ENCODE data around the gene WDR64. TPM values are rescaled to one million over a fixed set of nuclear protein-coding genes. Genes with fewer than 3 reads are reported as not detected.

WDR64 gene
- total RNA-seq, 6 experiments from 2014 or later: not detected

DNA sequence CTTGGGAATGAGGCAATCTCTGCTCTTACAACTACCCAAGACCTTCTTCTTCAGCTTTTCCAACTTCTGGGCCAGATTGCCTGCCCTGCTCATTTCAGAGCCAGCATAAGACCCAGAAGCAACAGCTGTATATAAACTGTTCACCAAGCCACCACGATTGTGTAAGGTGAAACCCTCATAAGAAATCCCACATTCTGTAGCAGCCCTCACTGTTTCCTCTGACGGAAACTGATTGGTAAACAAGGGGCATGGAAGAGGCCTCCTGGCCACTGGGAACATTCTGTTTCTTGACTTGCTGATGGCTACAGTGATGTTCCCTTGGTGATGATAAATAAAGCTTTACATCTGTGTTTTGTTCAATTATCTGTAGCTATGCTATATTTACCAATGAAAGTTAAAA is 156.2 kb downstream of the WDR64 start:
- Mint-ChIP-seq H3K36me3 (ENCODE audit: low read depth) (no peaks in the 10 kb centered on the region), H3K27me3 (ENCODE audit: insufficient read depth) (peaks cover 7% of the 10 kb centered on the region; the same call in 1 of the 2 replicates), H3K9me3 (no peaks in the 10 kb centered on the region), H3K27ac (no peak overlapping the region), H3K4me3 (no peak overlapping the region), H3K4me1 (ENCODE audit: low read depth) (0 out of 2 replicates have a peak, but pooled peaks cover 11% of the 10 kb centered on the region)
- TF ChIP-seq, protein P1, sequence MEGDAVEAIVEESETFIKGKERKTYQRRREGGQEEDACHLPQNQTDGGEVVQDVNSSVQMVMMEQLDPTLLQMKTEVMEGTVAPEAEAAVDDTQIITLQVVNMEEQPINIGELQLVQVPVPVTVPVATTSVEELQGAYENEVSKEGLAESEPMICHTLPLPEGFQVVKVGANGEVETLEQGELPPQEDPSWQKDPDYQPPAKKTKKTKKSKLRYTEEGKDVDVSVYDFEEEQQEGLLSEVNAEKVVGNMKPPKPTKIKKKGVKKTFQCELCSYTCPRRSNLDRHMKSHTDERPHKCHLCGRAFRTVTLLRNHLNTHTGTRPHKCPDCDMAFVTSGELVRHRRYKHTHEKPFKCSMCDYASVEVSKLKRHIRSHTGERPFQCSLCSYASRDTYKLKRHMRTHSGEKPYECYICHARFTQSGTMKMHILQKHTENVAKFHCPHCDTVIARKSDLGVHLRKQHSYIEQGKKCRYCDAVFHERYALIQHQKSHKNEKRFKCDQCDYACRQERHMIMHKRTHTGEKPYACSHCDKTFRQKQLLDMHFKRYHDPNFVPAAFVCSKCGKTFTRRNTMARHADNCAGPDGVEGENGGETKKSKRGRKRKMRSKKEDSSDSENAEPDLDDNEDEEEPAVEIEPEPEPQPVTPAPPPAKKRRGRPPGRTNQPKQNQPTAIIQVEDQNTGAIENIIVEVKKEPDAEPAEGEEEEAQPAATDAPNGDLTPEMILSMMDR (IDR thresholded peaks at IDR 0.05): no peak
- no peak for DNase-seq

DNA sequence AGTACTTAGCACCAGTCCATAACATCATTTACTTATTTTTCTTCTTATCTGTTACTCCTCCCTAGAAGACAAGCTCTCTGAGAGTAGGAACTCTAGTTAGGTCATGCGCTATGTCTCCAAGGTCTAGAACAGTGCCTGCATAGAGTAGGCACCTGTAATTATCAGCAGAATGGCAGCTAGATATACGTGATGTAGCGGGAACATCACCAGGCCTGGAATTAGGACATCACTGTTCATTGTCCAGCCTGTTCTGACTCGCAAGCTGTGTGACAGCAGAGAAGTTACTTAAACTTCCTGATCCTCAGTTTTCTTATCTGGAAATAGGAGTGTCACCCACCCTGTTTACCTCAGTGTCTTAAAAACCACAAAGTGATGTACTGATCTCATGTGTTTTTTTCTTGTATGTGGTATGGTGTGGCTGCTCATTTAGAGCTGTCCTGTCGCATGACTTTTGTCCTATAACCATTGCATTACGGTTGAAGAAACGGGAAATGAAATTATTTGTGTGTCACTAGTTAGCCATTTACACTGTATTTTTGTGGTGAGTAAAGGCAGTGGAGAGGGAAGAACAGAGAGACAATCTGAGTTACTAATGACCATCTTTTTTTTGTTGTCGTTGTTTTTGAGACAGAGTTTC is 158.8 kb downstream of the WDR64 start:
- 0 out of 2 replicates have a peak, but pooled peaks cover 11% of the 10 kb centered on the region for H3K4me1 Mint-ChIP-seq (ENCODE audit: low read depth)
- peaks cover 7% of the 10 kb centered on the region; the same call in 1 of the 2 replicates for H3K27me3 Mint-ChIP-seq (ENCODE audit: insufficient read depth)
- no peaks in the 10 kb centered on the region for H3K36me3 Mint-ChIP-seq (ENCODE audit: low read depth)
- TF ChIP-seq, protein P1 (IDR thresholded peaks at IDR 0.05): no peak
- no peak overlapping the region for H3K27ac Mint-ChIP-seq
- DNase-seq: no peak
- H3K9me3 Mint-ChIP-seq: no peaks in the 10 kb centered on the region
- no peak overlapping the region for H3K4me3 Mint-ChIP-seq

DNA sequence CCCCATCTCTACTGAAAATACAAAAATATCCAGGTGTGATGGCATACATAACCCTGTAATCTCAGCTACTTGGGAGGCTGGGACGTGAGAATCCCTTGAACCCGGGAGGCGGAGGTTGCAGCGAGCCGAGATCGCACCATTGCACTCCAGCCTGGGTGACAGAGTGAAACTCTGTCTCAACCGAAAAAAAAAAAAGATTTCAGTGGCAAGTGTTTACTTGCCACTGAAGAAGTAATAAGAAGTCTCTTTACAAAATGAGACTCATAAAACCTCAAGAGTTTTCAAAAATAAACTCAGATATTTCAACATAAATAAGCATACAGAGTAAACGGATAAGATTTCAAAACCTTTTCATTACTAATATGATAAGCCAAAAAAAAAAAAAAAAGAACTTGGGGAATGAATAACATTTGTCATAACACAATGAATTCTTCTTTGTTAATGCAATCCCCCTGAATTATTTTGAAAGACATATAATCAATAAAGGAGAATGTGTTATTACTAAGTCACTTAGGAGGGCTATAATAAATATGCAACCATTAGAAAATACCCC is 161.8 kb downstream of the WDR64 start:
- DNase-seq: no peak
- no peaks in the 10 kb centered on the region for H3K36me3 Mint-ChIP-seq (ENCODE audit: low read depth)
- H3K27me3 Mint-ChIP-seq (ENCODE audit: insufficient read depth): peaks cover 4% of the 10 kb centered on the region; the same call in 1 of the 2 replicates
- H3K4me1 Mint-ChIP-seq (ENCODE audit: low read depth): peaks cover 28% of the 10 kb centered on the region
- no peaks in the 10 kb centered on the region for H3K9me3 Mint-ChIP-seq
- no peak overlapping the region for H3K27ac Mint-ChIP-seq
- TF ChIP-seq, protein P1 (IDR thresholded peaks at IDR 0.05): no peak
- H3K4me3 Mint-ChIP-seq: no peak overlapping the region

DNA sequence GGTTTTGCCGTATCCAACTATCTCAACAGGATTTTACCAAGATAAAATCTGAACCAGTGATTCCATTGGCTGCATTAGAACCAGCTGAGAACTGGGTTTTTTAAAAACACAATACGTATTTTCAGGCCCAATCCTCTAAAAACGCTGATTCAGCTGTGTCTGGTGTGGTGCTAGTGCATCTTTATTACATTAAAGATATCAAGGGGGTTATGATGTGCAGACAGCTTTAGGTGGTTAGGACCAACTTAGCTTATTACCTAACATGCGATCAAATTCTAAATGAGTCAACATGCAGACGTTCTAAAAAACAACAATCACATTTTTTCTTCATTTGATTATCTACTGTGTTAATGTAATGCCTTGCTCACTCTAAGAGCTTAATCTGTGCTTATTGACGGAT is 163.9 kb downstream of the WDR64 start:
- TF ChIP-seq, protein P1 (IDR thresholded peaks at IDR 0.05): no peak
- no peak overlapping the region for H3K4me3 Mint-ChIP-seq
- peaks cover 37% of the 10 kb centered on the region for H3K4me1 Mint-ChIP-seq (ENCODE audit: low read depth)

DNA sequence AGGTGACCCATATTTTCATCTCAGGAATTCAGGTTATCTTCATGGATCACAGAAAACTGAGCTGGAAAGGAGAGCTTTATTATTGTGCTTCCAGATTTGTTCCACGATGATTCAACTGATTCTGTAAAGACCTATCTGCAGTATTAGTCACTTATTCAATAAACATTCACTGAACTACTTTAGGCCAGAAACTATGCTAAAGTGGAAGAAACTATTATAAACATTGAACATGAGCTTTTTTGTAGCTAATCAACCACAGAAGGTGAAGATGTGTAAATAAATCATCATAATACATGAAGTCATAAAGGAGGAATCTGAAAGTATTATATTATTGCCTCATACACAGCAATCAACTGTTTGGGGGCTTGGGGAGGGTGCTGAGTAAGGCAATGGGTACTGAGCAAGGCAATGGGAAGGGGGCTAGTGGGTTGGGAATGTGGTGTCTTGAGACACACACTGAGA is 165.3 kb downstream of the WDR64 start:
- no peaks in the 10 kb centered on the region; the same call in 1 of the 2 replicates for H3K27me3 Mint-ChIP-seq (ENCODE audit: insufficient read depth)
- no peaks in the 10 kb centered on the region for H3K9me3 Mint-ChIP-seq
- DNase-seq: peak; percentile 80
- H3K4me1 Mint-ChIP-seq (ENCODE audit: low read depth): peaks cover 50% of the 10 kb centered on the region
- H3K27ac Mint-ChIP-seq: peak overlapping the region; percentile 66
- H3K4me3 Mint-ChIP-seq: no peak overlapping the region
- no peaks in the 10 kb centered on the region for H3K36me3 Mint-ChIP-seq (ENCODE audit: low read depth)
- TF ChIP-seq, protein P1 (IDR thresholded peaks at IDR 0.05): no peak

More for the DNA sequence above, 163.9 kb downstream of the WDR64 start:
- Mint-ChIP-seq H3K27me3 (ENCODE audit: insufficient read depth) (no peaks in the 10 kb centered on the region; the same call in 1 of the 2 replicates), H3K36me3 (ENCODE audit: low read depth) (no peaks in the 10 kb centered on the region), H3K27ac (no peak overlapping the region), H3K9me3 (no peaks in the 10 kb centered on the region)
- DNase-seq: no peak

All from HFFc6 (cell line).